Measurements from ENCODE around the gene CCP110.

The CCP110 gene

DNA sequence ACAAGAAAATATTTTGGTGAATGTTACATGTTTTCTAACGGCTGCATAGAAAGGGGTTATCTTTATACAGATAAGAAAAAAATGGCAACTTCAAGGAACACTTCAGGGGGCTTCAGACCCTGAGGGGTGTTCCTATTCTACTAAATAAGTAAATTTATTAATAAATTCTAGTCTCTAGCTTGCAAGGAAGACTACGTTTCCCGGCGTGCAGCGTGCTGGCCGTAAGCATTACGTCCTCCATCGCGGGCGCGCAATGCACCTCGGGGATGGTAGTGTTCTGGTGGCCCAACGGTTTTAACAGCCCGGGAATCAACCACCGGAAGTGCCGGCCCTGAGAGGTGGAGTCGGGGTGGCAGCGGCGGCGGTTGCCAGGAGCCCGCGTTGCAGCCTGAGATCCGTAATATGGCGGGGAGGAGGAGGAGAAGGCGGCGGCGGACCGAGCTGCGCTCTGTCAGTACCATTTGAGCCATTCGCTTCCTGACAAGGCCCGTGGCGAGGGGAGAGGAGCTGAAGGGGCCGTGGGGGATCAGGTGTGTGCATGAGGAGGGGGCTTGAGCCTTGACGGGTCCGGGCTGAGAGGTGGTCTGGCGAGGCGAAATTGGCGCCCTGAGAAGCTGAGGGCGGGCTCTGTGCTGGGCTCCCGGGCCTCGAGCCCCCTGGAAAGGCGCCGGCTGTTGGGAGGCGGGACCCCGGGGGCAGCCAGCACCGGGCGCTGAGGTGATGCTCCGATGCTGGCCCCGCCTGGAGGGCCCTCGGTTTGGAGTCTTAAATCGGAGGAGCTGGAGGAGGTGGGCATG, at the start of gene CCP110:
TSS of gene CCP110 (plus strand) at position 384 of the 797 bp plus-strand sequence. CDS start 3,940 bp downstream, outside the sequence.
- peak; percentile 94 for DNase-seq

DNA sequence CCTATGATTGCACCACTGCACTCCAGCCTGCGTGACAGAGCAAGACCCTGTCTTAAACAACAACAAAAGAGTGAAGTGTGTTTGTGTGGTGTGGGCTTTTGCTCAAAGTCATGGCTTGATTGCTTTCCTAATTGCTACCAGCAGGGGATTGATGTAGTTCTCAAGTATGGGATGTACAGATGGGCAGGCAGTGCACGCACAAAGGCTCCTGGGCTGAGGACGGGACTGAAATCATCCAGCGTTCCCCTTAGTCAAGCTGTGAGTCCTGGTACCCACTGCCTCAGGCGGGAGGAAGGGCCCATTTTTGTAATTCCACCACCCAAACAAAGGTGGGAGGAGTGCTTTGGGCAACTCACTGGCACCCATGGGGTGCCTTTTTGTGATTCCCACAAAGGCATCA, 49.1 kb upstream of the CCP110 start:
- DNase-seq: no peak

GRCh38 chr16:19478505-19478904, 45.2 kb upstream of the CCP110 start:
- DNase-seq: no peak

DNA sequence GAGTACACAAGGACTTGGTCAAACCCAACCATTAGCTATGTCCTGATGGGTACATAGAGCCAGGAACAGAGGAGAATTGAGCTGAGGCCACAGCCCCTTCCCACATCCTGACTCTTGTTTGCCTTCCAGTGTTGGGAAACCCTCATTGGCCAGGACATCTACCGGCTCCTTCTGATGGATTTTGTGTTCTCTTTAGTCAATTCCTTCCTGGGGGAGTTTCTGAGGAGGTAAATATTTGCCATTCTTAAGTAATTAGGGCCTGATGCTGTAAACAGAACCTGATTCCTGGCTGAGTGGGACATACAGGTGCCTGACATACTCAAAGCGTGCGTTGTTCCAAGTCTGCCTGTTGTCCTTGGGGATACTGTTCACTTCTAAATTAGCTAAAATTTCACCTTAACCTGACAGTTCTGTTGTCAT, 44.4 kb upstream of the CCP110 start:
- no peak for DNase-seq

GRCh38 chr16:19481296-19481695, 42.4 kb upstream of the CCP110 start:
- DNase-seq: no peak

DNA sequence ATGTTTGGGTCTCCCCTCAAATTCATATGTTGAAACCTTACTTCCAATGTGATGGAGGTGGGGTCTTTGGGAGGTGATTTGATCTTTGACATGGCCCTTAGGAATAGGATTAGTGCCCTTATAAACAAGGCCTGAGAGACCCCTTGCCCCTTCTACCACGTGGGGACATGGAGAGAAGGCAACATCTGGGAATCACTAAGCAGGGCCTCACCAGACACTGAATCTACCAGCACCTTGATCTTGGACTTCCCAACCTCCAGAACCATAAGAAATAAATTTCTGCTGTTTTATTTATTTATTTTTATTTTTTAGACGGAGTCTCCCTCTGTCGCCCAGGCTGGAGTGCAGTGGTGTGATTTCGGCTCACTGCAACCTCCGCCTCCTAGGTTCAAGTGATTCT, 42.0 kb upstream of the CCP110 start:
- no peak for DNase-seq

DNA sequence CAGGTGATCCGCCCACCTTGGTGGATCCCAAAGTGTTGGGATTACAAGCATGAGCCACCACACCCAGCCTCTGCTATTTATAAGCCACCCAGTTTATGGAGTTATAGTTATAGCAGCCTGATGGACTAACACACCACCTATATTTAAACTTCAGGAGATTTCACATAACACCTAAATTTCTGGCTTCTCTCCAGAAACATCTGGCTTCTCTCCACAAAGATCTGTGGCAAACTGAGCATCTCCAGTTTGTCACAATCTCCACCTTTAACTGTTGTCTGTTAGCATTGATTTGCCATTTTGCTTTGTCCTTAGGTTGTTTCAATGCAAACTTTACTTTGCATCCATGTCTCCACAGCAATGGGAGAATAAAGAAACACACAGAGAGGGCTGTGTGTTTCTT, 41.5 kb upstream of the CCP110 start:
- DNase-seq: no peak

DNA sequence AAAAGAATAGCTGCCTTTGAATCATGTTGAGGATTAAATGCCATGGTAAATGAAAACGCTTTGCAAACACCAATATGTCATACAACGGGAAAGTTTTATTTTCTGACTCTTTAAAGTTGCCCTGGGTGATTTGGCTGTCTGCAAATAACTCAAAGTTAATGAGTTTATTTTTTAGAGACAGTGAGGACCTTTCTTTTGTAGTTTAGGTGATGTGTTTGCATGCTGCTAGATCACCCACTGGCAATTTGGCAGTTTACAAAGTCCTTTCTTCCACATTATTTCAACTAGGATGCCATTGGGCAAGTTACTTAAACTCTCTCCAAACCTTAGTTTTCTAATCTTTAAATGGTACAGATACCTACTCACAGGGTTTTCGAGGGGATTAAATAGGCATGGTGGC, 39.6 kb upstream of the CCP110 start:
- DNase-seq: no peak

- no peak for DNase-seq
These were observed 38.1 kb upstream of the CCP110 start for GRCh38 chr16:19485611-19486010.

GRCh38 chr16:19486051-19486450, 37.7 kb upstream of the CCP110 start:
- no peak for DNase-seq

DNA sequence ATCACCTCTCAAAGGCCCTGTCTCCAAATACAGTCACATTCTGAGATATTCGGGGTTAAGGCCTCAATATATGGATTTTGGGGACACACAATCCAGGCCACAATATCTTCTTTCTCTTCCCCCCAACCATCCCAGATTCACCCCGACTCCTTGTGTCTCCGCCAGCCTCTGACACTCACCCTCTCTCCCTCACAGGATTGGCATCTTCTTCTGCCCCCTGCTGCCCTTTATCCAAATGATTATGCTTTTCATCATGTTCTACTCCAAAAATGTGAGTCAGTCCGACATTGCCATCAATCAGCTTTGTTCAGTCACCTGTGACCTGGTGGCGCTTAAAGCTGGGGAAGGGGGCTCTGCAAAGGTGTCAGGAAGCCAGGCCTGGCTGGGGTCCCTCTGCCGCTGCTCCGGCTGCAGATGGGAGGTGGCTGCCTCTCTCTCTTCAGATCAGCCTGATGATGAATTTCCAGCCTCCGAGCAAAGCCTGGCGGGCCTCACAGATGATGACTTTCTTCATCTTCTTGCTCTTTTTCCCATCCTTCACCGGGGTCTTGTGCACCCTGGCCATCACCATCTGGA, 36.9 kb upstream of the CCP110 start:
- no peak for DNase-seq

GRCh38 chr16:19488213-19488640, 35.5 kb upstream of the CCP110 start:
- DNase-seq: no peak

GRCh38 chr16:19490619-19491018, 33.1 kb upstream of the CCP110 start:
- DNase-seq: no peak

DNA sequence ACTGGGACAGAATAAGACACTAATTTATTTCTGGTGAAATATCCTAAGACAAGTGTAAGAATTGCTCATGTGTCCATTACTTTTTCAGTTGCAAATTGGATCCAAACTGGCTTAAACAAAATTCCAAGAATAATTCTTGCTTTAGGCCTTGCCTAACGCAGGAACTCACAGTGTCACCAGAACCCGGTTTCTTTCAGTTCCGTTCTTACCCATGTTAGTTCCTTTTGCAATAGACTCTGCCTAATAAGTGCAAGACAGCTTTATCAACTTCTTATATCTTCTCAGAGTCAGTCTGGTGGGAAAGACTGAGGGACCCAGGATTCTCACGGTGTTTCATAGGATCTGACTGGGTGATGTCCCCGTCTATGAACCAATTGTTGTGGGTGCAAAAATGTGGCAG, 26.6 kb upstream of the CCP110 start:
- DNase-seq: no peak

DNA sequence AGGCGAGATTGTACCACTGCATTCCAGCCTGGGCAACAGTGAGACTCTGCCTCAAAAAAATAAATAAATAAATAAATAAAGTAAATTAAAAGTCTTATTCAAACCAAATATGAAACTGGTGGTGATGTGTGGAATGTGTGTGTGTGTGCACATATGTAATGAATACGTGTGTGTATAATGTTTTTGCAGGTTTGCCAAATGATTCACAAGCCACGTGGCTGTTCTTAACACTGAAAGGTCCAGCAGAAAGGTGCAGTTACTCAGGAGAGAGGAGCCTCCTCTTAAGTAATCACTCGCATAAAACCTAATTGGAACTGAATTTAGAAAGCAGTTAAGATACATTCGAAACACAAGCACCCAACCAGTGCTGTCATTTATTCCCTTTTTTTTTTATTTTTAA, 24.7 kb upstream of the CCP110 start:
- DNase-seq: no peak

DNA sequence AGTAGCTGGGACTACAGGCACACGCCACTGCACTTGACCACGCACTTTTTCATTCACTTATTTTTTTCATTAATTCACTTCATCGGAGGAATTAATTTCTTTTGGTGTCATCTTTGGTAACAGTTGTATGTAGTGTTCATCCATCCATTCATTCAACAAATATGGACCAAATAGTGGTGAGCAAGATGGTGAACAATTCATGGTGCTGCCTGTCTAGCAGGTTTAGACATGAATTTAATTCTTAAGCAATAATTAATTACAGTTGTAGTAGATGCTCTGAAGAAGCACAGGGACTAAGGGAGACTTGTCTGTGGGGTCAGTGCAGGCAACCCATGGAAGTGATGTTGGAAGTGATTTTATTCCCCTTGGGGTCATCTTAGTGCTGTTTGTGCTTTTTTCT, 24.3 kb upstream of the CCP110 start:
- DNase-seq: no peak

DNA sequence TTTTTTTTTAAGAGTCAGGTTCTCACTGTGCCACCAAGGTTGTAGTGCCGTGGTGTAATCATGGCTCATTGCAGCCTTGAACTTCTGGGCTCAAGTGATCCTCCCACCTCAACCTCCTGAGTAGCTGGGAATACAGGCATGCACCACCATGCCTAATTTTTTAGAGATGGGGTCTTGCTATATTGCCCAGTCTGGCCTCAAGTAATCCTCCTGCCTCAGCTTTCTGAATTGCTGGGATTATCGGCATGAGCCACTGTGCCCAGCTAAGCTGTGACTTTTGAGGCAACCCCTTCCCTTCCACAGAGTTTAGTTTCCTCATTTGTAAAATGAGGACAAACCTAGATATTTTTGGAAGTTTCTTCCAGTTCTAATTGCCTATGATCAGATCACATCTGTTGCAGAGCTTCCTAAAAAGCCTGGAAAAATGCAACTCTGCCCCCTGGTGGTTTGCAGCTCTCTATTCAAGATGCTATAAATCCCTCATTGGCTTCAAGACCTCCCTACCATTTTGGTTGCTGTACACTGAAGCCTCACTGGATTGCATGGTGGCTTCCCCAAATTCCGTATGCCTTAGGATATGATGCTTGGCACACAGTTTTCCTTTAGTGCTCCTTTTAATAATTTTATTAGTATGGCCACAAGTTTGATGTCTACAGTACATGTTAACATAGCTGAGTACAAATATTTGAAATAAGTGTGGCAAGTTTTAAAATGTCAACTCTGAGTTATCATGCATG, 21.2 kb upstream of the CCP110 start:
- peak; percentile 52 for DNase-seq

DNA sequence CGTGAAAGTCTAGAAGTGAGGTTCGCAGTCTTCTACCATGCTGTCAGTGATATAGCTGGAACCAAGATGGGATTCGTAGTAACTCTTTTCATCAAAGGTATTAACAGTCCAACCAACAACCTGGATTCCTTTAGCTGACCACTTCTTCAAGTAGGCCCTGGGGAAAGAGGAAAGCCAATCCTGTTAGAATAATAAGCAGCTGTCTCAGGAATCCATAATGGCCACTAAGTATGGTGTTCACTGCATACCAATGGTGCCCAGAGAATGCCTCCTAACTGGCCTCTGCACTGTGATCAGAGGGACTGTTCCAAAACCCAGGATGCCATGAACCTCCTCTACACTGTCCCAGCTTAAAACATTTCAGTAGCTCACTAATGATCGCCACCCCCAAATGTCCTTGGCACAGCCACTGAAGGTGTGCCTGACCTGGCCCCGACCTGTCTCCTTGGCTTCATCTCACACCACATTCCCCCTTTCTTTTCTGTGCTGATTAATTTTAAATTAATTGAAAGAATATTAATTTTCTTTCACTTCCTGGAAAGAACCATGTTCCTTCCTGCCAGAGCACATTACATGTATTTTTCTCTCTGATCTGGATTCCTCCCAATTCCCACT, 20.2 kb upstream of the CCP110 start:
- no peak for DNase-seq

- DNase-seq: no peak
These were observed 18.0 kb upstream of the CCP110 start for GRCh38 chr16:19505600-19506303.

DNA sequence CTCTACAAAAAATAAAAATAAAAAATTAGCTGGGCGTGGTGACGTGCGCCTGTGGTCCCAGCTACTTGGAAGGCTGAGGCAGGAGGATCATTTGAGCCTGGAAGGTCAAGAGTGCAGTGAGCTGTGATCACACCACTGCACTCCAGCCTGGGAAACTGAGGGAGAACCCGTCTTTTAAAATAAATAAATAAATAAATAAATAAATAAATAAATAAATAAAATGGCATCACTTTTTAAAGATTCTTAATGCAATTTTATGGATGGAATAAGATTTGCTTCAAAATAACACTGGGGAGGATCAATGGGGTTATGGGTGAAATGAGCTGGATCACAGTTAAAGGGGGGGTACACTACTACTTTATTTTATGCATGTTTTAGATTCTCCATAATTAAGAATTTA, 16.8 kb upstream of the CCP110 start:
- DNase-seq: no peak

DNA sequence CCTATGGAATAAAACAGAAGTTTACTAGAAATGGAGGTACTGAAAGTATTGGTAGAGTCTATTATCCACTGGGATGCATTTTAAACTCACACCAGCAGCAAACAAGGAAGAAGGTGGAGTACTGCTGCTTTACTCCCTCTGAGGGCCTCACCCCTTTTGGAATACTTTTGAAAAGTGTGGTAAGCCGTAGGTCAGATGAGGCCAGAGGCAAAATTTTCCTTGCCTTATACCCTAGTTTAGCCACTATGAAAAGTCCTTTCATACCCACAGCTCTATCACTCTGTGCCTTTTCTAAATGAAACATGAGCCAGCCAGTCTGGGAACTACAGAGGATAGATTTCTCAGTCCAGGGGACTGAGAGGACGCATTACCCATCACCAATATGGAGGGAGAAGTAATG, 15.9 kb upstream of the CCP110 start:
- DNase-seq: no peak

DNA sequence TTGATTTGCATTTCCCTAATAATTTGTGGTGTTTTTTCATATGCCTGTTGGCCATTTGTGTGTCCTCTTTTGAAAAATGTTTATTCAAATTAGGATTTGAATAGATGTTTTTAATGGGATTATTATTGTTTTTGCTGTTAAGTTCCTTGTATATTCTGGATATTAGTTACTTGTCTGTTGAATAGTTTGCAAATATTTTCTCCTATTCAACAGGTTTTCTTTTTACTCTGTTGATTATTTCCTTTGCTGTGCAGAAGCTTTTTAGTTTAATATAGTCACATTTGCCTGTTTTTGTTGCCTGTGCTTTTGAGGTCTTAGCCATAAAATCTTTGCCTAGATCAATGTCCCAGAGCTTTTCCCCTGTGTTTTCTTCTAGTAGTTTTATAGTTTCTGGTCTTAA, 11.4 kb upstream of the CCP110 start:
- no peak for DNase-seq

Measured in activated gamma-delta T cell treated with Interleukin-2 at 50 U/mL for 16 hours (primary cell).